A673 (cell line): ENCODE results near the gene CABP4.

ENCODE experiments used
- CTCF ChIP-seq: fragments of 300-800, 200-600 bp; sonication (generic); conservative IDR thresholded peaks from 2 replicates; pipeline ENCODE4 v1.5.1; 2017; ENCODE audit warnings: low read depth, mild to moderate bottlenecking, antibody characterized with exemption, low read length, moderate library complexity, mixed read lengths
- EZH2 ChIP-seq: fragments of 200-600 bp; sonication (generic); IDR thresholded peaks from 2 replicates; pipeline ENCODE4 v1.6.1; 2017; ENCODE audit warnings: borderline replicate concordance, low read depth, mild to moderate bottlenecking, mixed read lengths, antibody characterized with exemption, low read length; ENCODE audit not compliant: poor library complexity, severe bottlenecking

GRCh38 chr11:67501854-67502253 is 46.7 kb downstream of the CABP4 start:
- TF ChIP-seq CTCF, result no peak
- no peak for TF ChIP-seq EZH2
